ENCODE data around the gene SALL3.

- TF ChIP-seq CTCF (IDR thresholded peaks at IDR 0.05) (no peak), POLR2A (IDR thresholded peaks at IDR 0.05) (no peak)
Observed at GRCh38 chr18:79043288-79043687, 63.7 kb downstream of the SALL3 start.

Data from suprapubic skin (tissue), 3 donors.